H1 (cell line): ENCODE measurements around the gene ZBTB47.

Experiments
- GTF2F1 ChIP-seq: IDR thresholded peaks from 2 replicates; pipeline ENCODE4 v1.6.1; 2012; ENCODE audit warnings: low read depth, low read length, improper control_type of control experiment, borderline replicate concordance
- HDAC2 ChIP-seq, 2 experiments: fragments of 300-600 bp in 1 of 2; sonication (generic) in 1 of 2; IDR thresholded peaks; 2 replicates each; pipeline ENCODE4 v1.6.1; 2011 to 2012; ENCODE audit warnings: low read depth in 2 of 2, low read length in 2 of 2, mild to moderate bottlenecking in 2 of 2, moderate library complexity in 2 of 2, borderline replicate concordance in 1 of 2, inconsistent platforms in 1 of 2
- MAFK ChIP-seq: IDR thresholded peaks from 2 replicates; pipeline ENCODE4 v1.6.1; 2012; ENCODE audit warnings: low read depth, mild to moderate bottlenecking, improper control_type of control experiment, low read length
- POLR2A ChIP-seq, 2 experiments: IDR thresholded peaks; 1 replicate in 1 of 2; 2 replicates in 1 of 2; pipeline ENCODE4 v1.6.1; 2011; ENCODE audit warnings: low read depth in 2 of 2, low read length in 2 of 2, mild to moderate bottlenecking in 2 of 2; ENCODE audit errors: control extremely low read depth in 1 of 2
- POLR2AphosphoS5 ChIP-seq: IDR thresholded peaks from 2 replicates; pipeline ENCODE4 v1.6.1; 2011; ENCODE audit warnings: low read depth, low read length
- RAD21 ChIP-seq, 2 experiments: IDR thresholded peaks in 1 of 2; conservative IDR thresholded peaks in 1 of 2; 2 replicates each; pipeline ENCODE4 v1.6.1; 2011; ENCODE audit warnings: low read depth in 2 of 2, low read length in 2 of 2, improper control_type of control experiment in 1 of 2, inconsistent platforms in 1 of 2, mild to moderate bottlenecking in 1 of 2, moderate library complexity in 1 of 2
- SIN3A ChIP-seq, 2 experiments: IDR thresholded peaks in 1 of 2; conservative IDR thresholded peaks in 1 of 2; 2 replicates each; pipeline ENCODE4 v1.6.1; 2011 to 2012; ENCODE audit warnings: low read length in 2 of 2, improper control_type of control experiment in 1 of 2, low read depth in 1 of 2, mild to moderate bottlenecking in 1 of 2
- TF ChIP-seq, protein P1 (sequence below), 3 experiments: IDR thresholded peaks; 1 replicate in 2 of 3; 2 replicates in 1 of 3; pipeline versions ENCODE4 v1.5.1 to v1.6.1; 2011; ENCODE audit warnings: low read length in 3 of 3, mild to moderate bottlenecking in 3 of 3, inconsistent platforms in 2 of 3, low read depth in 1 of 3, moderate library complexity in 1 of 3; ENCODE audit not compliant: insufficient read depth in 1 of 3; ENCODE audit errors: control extremely low read depth in 1 of 3

DNA sequence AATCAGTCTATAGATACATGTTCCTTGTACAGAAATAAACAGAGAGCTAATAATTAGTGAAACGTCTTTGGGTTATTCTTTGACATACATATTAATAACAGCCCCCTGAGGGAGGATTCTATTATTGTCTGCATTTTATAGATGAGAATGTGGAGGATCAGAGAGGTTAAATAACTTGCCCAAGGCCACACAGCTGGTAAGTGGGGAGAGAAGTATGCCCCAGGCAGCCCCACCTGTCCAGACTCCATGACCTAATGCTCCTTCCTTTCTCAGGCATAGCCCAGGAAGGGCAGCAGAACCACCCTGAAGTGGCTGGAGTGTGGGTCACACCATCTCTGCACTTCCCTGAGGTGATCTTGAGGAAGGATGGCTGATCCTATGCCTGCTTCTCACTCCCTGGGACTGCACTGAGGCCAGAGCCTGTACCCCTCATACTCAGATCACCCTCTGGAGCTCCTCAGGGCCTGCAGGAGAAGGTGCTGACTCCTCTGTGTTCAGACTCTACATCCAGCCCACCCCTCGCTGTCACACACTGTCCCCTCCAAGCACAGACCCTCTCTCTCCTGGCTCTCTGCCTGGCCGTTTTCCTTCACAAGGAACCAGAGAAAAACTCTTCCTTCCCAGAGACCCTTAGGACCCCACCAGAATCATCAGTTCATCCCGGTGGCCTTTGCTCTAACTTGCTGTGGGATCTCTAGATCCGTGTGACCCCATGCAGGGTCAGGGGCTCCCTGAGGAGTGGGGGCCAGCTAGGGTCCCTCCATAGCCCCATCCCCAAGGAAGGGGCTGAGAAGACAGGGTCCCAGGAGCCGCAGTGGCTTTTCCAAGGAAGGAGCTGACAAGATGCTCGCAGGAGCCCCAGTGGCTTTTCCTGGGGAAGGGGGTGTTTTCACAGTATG lies 53.5 kb downstream of the ZBTB47 start:
- TF ChIP-seq GTF2F1 (no peak), MAFK (no peak), SIN3A (conservative IDR thresholded peaks at IDR 0.05 in 1 of 2, IDR thresholded peaks at IDR 0.05 in 1 of 2; ENCODE audit: low read depth in 1 of 2, low read length in 2 of 2) (no peak), HDAC2 (IDR thresholded peaks at IDR 0.05; ENCODE audit: borderline replicate concordance in 1 of 2, low read depth in 2 of 2, low read length in 2 of 2) (no peak), POLR2A (IDR thresholded peaks at IDR 0.05; ENCODE audit: control extremely low read depth in 1 of 2, low read depth in 2 of 2, low read length in 2 of 2) (no peak), POLR2AphosphoS5 (no peak), RAD21 (IDR thresholded peaks at IDR 0.05 in 1 of 2, conservative IDR thresholded peaks at IDR 0.05 in 1 of 2; ENCODE audit: low read depth in 2 of 2, low read length in 2 of 2) (no peak)
- TF ChIP-seq, protein P1, sequence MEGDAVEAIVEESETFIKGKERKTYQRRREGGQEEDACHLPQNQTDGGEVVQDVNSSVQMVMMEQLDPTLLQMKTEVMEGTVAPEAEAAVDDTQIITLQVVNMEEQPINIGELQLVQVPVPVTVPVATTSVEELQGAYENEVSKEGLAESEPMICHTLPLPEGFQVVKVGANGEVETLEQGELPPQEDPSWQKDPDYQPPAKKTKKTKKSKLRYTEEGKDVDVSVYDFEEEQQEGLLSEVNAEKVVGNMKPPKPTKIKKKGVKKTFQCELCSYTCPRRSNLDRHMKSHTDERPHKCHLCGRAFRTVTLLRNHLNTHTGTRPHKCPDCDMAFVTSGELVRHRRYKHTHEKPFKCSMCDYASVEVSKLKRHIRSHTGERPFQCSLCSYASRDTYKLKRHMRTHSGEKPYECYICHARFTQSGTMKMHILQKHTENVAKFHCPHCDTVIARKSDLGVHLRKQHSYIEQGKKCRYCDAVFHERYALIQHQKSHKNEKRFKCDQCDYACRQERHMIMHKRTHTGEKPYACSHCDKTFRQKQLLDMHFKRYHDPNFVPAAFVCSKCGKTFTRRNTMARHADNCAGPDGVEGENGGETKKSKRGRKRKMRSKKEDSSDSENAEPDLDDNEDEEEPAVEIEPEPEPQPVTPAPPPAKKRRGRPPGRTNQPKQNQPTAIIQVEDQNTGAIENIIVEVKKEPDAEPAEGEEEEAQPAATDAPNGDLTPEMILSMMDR (IDR thresholded peaks at IDR 0.05; ENCODE audit: control extremely low read depth in 1 of 3, insufficient read depth in 1 of 3, low read depth in 1 of 3, low read length in 3 of 3): no peak
